ENCODE results near the gene SH3RF1. TPM values are rescaled to one million over a fixed set of nuclear protein-coding genes. Genes with fewer than 3 reads are reported as not detected.

The SH3RF1 gene
- total RNA-seq, 1 experiment from 2014 or later: 15.3 TPM

- H3K56ac ChIP-seq (ENCODE audit: insufficient read length, low read depth, low read length): no peak overlapping the region
- H3K4me1 ChIP-seq (ENCODE audit: insufficient read depth, low read length): no peaks in the 10 kb centered on the region
- H3T11ph ChIP-seq (ENCODE audit: low read length): no peak overlapping the region
- peaks cover 0 to under 1% (median 0%) of the 10 kb centered on the region in 3 experiments; a peak in 1 of 7 replicates for H3K36me3 Mint-ChIP-seq (ENCODE audit: insufficient read depth in 1 of 3, low read depth in 3 of 3)
- no peak for TF ChIP-seq CTCF (conservative IDR thresholded peaks at IDR 0.05)
- no peak overlapping the region for H2BK5ac ChIP-seq (ENCODE audit: insufficient read length, low read length)
- H3K27me3 ChIP-seq (ENCODE audit: insufficient read depth, low read length): no peaks in the 10 kb centered on the region
- H2AFZ ChIP-seq (ENCODE audit: low read length): no peak overlapping the region
- H3K9me3 Mint-ChIP-seq: no peaks in the 10 kb centered on the region
- no peak overlapping the region for H3K18ac ChIP-seq (ENCODE audit: insufficient read length, low read depth, low read length)
- H4K20me1 ChIP-seq (ENCODE audit: control insufficient read depth, insufficient read depth, insufficient read length): no peaks in the 10 kb centered on the region
- H3K79me1 ChIP-seq (ENCODE audit: insufficient read depth, low read depth, low read length, poor library complexity, severe bottlenecking): no peaks in the 10 kb centered on the region
- H3K14ac ChIP-seq (ENCODE audit: insufficient read depth, low read length): no peak overlapping the region
- no peak overlapping the region for H3K4me2 ChIP-seq (ENCODE audit: insufficient read depth, insufficient read length, low read length)
- no peak for DNase-seq
- no peaks in the 10 kb centered on the region for H3K9me3 ChIP-seq (ENCODE audit: control insufficient read depth, low read depth, low read length)
- no peaks in the 10 kb centered on the region for H3K27me3 Mint-ChIP-seq (ENCODE audit: low read depth)
- H2BK120ac ChIP-seq (ENCODE audit: low read depth, low read length, poor library complexity, severe bottlenecking): no peak overlapping the region
- no peaks in the 10 kb centered on the region for H3K23me2 ChIP-seq (ENCODE audit: insufficient read length, low read depth, low read length, poor library complexity, severe bottlenecking)
- no peak overlapping the region for H4K91ac ChIP-seq (ENCODE audit: insufficient read length, low read depth, low read length)
- peaks cover 2 to 3% of the 10 kb centered on the region in 2 experiments for H3K4me1 Mint-ChIP-seq
- H2BK20ac ChIP-seq (ENCODE audit: low read depth, low read length, poor library complexity, severe bottlenecking): no peak overlapping the region
- H3K79me2 ChIP-seq (ENCODE audit: insufficient read depth, low read length): no peaks in the 10 kb centered on the region
- no peak overlapping the region for H2BK15ac ChIP-seq (ENCODE audit: low read depth, low read length)
- H4K8ac ChIP-seq (replicated peaks; ENCODE audit: insufficient read length, low read depth, low read length): no peak overlapping the region
- H3K27ac ChIP-seq (ENCODE audit: insufficient read length, low read depth, low read length): no peak overlapping the region
- WGBS (ENCODE audit: extremely low coverage, insufficient read length, low lambda C conversion rate): no CpG with 5 or more reads among the region's 3 CpGs
- H3K23ac ChIP-seq (ENCODE audit: insufficient read length, low read depth, low read length): no peak overlapping the region
- H2AK5ac ChIP-seq (ENCODE audit: insufficient read length, low read length): no peak overlapping the region
- H2BK12ac ChIP-seq (ENCODE audit: insufficient read length, low read depth, low read length): no peak overlapping the region
- H3K4ac ChIP-seq (ENCODE audit: low read depth, low read length): no peak overlapping the region
- no peak overlapping the region for H4K5ac ChIP-seq (ENCODE audit: insufficient read length, low read depth, low read length)
- no peak overlapping the region for H3K9ac ChIP-seq (ENCODE audit: extremely low read depth, insufficient read length, low read length)
- no peak overlapping the region for H3K4me3 Mint-ChIP-seq
- no peak overlapping the region for H3K27ac Mint-ChIP-seq
Measured at GRCh38 chr4:169063441-169063840, 207.3 kb downstream of the SH3RF1 start.

All from H9 (cell line).